Activated CD4-positive, alpha-beta T cell treated with anti-CD3 and anti-CD28 coated beads for 48 hours (primary cell): ENCODE results near the gene DLEC1.

Experiments used
- DNase-seq: peaks from one replicate; pipeline ENCODE4 v3.0.0-alpha.2; 2020

DLEC1 gene

GRCh38 chr3:38165722-38166387 is 126.8 kb downstream of the DLEC1 start:
- DNase-seq, result no peak

- DNase-seq, result no peak
Observed at GRCh38 chr3:38167591-38167990, 128.6 kb downstream of the DLEC1 start.

GRCh38 chr3:38168151-38169026 is 129.4 kb downstream of the DLEC1 start:
- no peak for DNase-seq

- DNase-seq, result no peak
Observed at GRCh38 chr3:38169027-38169317, 130.0 kb downstream of the DLEC1 start.

- no peak for DNase-seq
Observed at GRCh38 chr3:38170722-38171121, 131.7 kb downstream of the DLEC1 start.

GRCh38 chr3:38171622-38172021 is 132.6 kb downstream of the DLEC1 start:
- no peak for DNase-seq
